GM12878 (cell line): ENCODE measurements around the gene SFXN1. TPM values are rescaled to one million over a fixed set of nuclear protein-coding genes. Genes with fewer than 3 reads are reported as not detected.

Experiments used
- ATAC-seq: fragments of 200-7000 bp; cut with Tn5 transposase; 3 replicates; pipeline ENCODE4 v1.9.1; 2020; ENCODE audit warnings: mild to moderate bottlenecking, moderate library complexity
- BruUV-seq: library from RNA; stranded (reverse); fragments of 400-500 nt; replicated peaks from 2 replicates; lab custom pipeline; 2021; lab: Mats Ljungman, UMichigan
- CTCF ChIA-PET: fragments of 300-600 bp; sonication (Branson Sonifier 250); formaldehyde crosslinking; extraction: SDS; loops from one replicate; lab custom pipeline; 2021; ENCODE audit warnings: inconsistent platforms; lab: Yijun Ruan, JAX
- POLR2A ChIA-PET: fragments of 350-600 bp; formaldehyde crosslinking; extraction: SDS; loops from one replicate; lab custom pipeline; 2021; ENCODE audit warnings: inconsistent platforms; lab: Charles Lee
- RAD21 ChIA-PET: fragments of 300-600 bp; sonication (Branson Sonifier 250); formaldehyde crosslinking; loops from one replicate; lab custom pipeline; 2023; ENCODE audit warnings: antibody characterized with exemption; ENCODE audit not compliant: unreplicated experiment; lab: Charles Lee
- SMC1A ChIA-PET: fragments of 300-600 bp; sonication (Branson Sonifier 250); formaldehyde crosslinking; loops from one replicate; lab custom pipeline; 2023; ENCODE audit not compliant: unreplicated experiment, uncharacterized antibody; lab: Charles Lee
- DNase-seq: peaks from one replicate; pipeline ENCODE4 v3.0.0-alpha.2; 2011; ENCODE audit warnings: low read depth, low spot score
- FAIRE-seq: peaks from 3 replicates; lab custom pipeline; 2011; peaks lifted over from hg19 to GRCh38; lab: Jason Lieb, UNC
- H2AFZ ChIP-seq: 2 replicates; pipeline ENCODE4 v1.6.0; 2011; ENCODE audit warnings: low read depth, low read length, control low read depth; ENCODE audit not compliant: control insufficient read depth
- H3K27ac ChIP-seq: 2 replicates; pipeline ENCODE4 v1.5.1; 2011; ENCODE audit warnings: control low read depth; ENCODE audit not compliant: control insufficient read depth, insufficient read depth
- H3K27me3 ChIP-seq, 2 experiments: replicated peaks in 1 of 2; 2 replicates each; pipeline versions ENCODE4 v1.6.0 to v1.6.1; 2011; ENCODE audit warnings: low read length in 1 of 2; ENCODE audit not compliant: control insufficient read depth in 2 of 2, insufficient read depth in 2 of 2
- H3K36me3 ChIP-seq, 2 experiments: 2 replicates each; pipeline ENCODE4 v1.5.1; 2011; ENCODE audit warnings: low read length in 1 of 2; ENCODE audit not compliant: control insufficient read depth in 2 of 2, insufficient read depth in 2 of 2
- H3K4me1 ChIP-seq: 2 replicates; pipeline ENCODE4 v1.6.1; 2011; ENCODE audit warnings: mild to moderate bottlenecking, low read length, moderate library complexity, mixed read lengths; ENCODE audit not compliant: control insufficient read depth, insufficient read depth
- H3K4me2 ChIP-seq: 2 replicates; pipeline ENCODE4 v1.6.0; 2011; ENCODE audit warnings: control low read depth; ENCODE audit not compliant: control insufficient read depth, insufficient read depth
- H3K4me3 ChIP-seq: fragments of 200-600 bp; sonication (generic); 2 replicates; pipeline ENCODE4 v1.5.1; 2016
- H3K79me2 ChIP-seq: 2 replicates; pipeline ENCODE4 v1.6.0; 2011; ENCODE audit warnings: low read length; ENCODE audit not compliant: control insufficient read depth, insufficient read depth
- H3K9ac ChIP-seq: 2 replicates; pipeline ENCODE4 v1.8.0; 2011; ENCODE audit warnings: low read length, control low read depth, mixed read lengths; ENCODE audit not compliant: control insufficient read depth, insufficient read depth
- H3K9me3 ChIP-seq: replicated peaks from 3 replicates; pipeline ENCODE4 v1.5.1; 2011; ENCODE audit warnings: mild to moderate bottlenecking, low read length; ENCODE audit not compliant: control insufficient read depth, insufficient read depth
- H4K20me1 ChIP-seq: 2 replicates; pipeline ENCODE4 v1.6.0; 2011; ENCODE audit not compliant: control insufficient read depth, insufficient read depth
- ASH2L ChIP-seq: fragments of 300-600, 200-600 bp; sonication (generic); IDR thresholded peaks from 2 replicates; pipeline ENCODE4 v1.6.1; 2017; ENCODE audit warnings: low read depth, mild to moderate bottlenecking, borderline replicate concordance
- FOXK2 ChIP-seq: fragments of 450-650 bp; IDR thresholded peaks from 2 replicates; pipeline ENCODE4 v1.6.1; 2017; ENCODE audit warnings: mild to moderate bottlenecking, moderate library complexity
- IRF4 ChIP-seq: IDR thresholded peaks from 2 replicates; pipeline ENCODE4 v1.6.1; 2011; ENCODE audit warnings: low read depth, low read length
- WGBS: methylation state at CpG from one replicate; pipeline ENCODE4 v1.1.6; 2016; ENCODE audit warnings: low lambda C conversion rate; ENCODE audit not compliant: insufficient replicate concordance, insufficient coverage; ENCODE audit errors: missing lambda C conversion rate; 5-methylcytosine and 5-hydroxymethylcytosine counted together
- in situ Hi-C: fragments of 300-500 bp; cut with MboI; formaldehyde crosslinking; loops from 9 replicates; pipeline ENCODE4 v1.14.3; 2018; ENCODE audit warnings: mixed read lengths
- intact Hi-C: fragments of 100-400 bp; cut with micrococcal nuclease; formaldehyde crosslinking; loops from one replicate; pipeline ENCODE4 v1.14.2; 2022; ENCODE audit not compliant: unreplicated experiment
- polyA plus RNA-seq, 11 experiments: library from polyadenylated mRNA; depleted of rRNA in 4 of 11; unstranded in 6 of 11; stranded (reverse) in 5 of 11; fragments of >200 nt; fragmentation: Nextera tagmentation in 4 of 11; fragmentation: Illumina TruSeq in 1 of 11; extraction: Ambion mirVana in 4 of 11; extraction: Trizol in 1 of 11; gene quantifications; 1 replicate in 1 of 11; 2 replicates in 10 of 11; pipeline versions ENCODE4 v1.2.1 to v1.2.3, GENCODE V29; 2011 to 2016; ENCODE audit warnings: inconsistent platforms in 2 of 11, missing spikeins in 2 of 11, low read depth in 1 of 11
- total RNA-seq, 4 experiments: library from RNA; depleted of rRNA in 3 of 4; stranded (reverse); fragments of >200 nt in 3 of 4; fragmentation: Illumina TruSeq in 1 of 4; extraction: Trizol in 1 of 4; gene quantifications; 2 replicates each; pipeline versions ENCODE4 v1.2.1 to v1.2.3, GENCODE V29; 2013 to 2021
- TF ChIP-seq, protein P1 (sequence below): fragments of 450-650 bp; IDR thresholded peaks from 2 replicates; pipeline ENCODE4 v1.6.1; 2016; ENCODE audit warnings: mild to moderate bottlenecking
- TF ChIP-seq, protein P2 (sequence below): fragments of 450-650 bp; IDR thresholded peaks from 2 replicates; pipeline ENCODE4 v1.6.1; 2018; ENCODE audit warnings: mild to moderate bottlenecking, low read depth, moderate library complexity; ENCODE audit not compliant: partially characterized antibody
- TF ChIP-seq, protein P3 (sequence below): IDR thresholded peaks from 2 replicates; pipeline ENCODE4 v1.6.1; 2012; ENCODE audit warnings: mild to moderate bottlenecking, low read depth, low read length
- TF ChIP-seq, protein P4 (sequence below), 3 experiments: IDR thresholded peaks in 2 of 3; conservative IDR thresholded peaks in 1 of 3; 2 replicates each; pipeline ENCODE4 v1.5.1; 2011; ENCODE audit warnings: low read depth in 3 of 3, low read length in 3 of 3, mild to moderate bottlenecking in 3 of 3, control low read depth in 2 of 3, moderate library complexity in 2 of 3, inconsistent platforms in 1 of 3, mixed read lengths in 1 of 3; ENCODE audit not compliant: control insufficient read depth in 2 of 3, insufficient read depth in 1 of 3; ENCODE audit errors: extremely low read depth in 1 of 3
- TF ChIP-seq, protein P5 (sequence below): fragments of 450-650 bp; IDR thresholded peaks from 2 replicates; pipeline ENCODE4 v1.6.1; 2017; ENCODE audit warnings: antibody characterized with exemption, mild to moderate bottlenecking, moderate library complexity
- TF ChIP-seq, protein P6 (sequence below): IDR thresholded peaks from 2 replicates; pipeline ENCODE4 v1.6.1; 2012; ENCODE audit warnings: low read depth, low read length, improper control_type of control experiment

SFXN1 gene
- total and polyA plus RNA-seq, 10 of the 15 experiments (the other 5 are each of a cell fraction or from before 2014, with no cell fraction given): 18.0 to 248 (median 103) TPM

DNA sequence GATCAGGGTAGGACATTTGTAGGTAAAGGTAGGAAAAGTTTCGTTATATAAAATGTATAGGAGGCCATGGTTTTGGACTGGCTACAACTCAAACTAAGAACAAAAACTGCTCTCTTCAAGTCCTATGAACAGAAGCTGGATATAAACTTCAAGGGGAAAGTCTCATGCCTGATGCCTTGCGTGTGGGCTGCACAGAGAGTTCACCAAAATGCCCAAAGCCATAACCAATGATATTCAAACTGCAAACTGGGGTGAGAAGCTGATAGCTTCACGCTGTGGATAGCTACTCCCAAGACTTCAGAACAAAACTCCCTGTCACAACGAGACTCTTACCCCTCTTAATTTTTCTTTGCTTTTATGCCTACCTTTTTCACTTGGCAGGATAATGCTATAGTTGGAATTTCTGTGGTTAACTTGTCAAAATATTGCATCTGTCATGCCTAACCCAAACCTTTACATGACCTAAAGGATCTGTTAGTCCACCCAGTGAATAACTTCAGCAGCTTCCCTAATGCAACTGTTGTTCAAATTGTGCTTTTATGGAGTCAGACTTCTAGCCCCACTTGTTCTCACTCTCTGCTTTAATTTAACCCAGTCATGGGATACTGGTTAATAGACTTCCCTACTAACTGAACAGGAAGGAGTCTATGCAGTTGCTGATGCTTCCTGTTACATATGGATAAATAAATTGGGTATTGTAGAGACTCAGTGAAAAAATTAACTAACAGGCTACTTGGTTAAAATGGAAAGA is 71.9 kb downstream of the SFXN1 start:
- Histone ChIP-seq H3K36me3 (no peaks in the 10 kb centered on the region), H3K4me1 (no peaks in the 10 kb centered on the region), H3K4me2 (no peak overlapping the region), H3K27me3 (no peaks in the 10 kb centered on the region; a peak in 3 of 4 replicates), H4K20me1 (no peaks in the 10 kb centered on the region), H3K9me3 (no peaks in the 10 kb centered on the region), H2AFZ (no peak overlapping the region), H3K4me3 (no peak overlapping the region), H3K9ac (no peak overlapping the region), H3K27ac (no peak overlapping the region), H3K79me2 (no peaks in the 10 kb centered on the region)
- BruUV-seq: no TSS peak
- ChIA-PET SMC1A (no interaction called here), RAD21 (no interaction called here), POLR2A (no interaction called here), CTCF (no interaction called here)
- WGBS: 8% methylated on average over 4 of the region's 4 CpGs
- intact Hi-C loops: no loop called here
- FAIRE-seq (no peak), DNase-seq (no peak), ATAC-seq (no peak)
- in situ Hi-C loops: no loop called here
- TF ChIP-seq, protein P1, sequence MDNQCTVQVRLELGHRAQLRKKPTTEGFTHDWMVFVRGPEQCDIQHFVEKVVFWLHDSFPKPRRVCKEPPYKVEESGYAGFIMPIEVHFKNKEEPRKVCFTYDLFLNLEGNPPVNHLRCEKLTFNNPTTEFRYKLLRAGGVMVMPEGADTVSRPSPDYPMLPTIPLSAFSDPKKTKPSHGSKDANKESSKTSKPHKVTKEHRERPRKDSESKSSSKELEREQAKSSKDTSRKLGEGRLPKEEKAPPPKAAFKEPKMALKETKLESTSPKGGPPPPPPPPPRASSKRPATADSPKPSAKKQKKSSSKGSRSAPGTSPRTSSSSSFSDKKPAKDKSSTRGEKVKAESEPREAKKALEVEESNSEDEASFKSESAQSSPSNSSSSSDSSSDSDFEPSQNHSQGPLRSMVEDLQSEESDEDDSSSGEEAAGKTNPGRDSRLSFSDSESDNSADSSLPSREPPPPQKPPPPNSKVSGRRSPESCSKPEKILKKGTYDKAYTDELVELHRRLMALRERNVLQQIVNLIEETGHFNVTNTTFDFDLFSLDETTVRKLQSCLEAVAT: no peak
- TF ChIP-seq, protein P2, sequence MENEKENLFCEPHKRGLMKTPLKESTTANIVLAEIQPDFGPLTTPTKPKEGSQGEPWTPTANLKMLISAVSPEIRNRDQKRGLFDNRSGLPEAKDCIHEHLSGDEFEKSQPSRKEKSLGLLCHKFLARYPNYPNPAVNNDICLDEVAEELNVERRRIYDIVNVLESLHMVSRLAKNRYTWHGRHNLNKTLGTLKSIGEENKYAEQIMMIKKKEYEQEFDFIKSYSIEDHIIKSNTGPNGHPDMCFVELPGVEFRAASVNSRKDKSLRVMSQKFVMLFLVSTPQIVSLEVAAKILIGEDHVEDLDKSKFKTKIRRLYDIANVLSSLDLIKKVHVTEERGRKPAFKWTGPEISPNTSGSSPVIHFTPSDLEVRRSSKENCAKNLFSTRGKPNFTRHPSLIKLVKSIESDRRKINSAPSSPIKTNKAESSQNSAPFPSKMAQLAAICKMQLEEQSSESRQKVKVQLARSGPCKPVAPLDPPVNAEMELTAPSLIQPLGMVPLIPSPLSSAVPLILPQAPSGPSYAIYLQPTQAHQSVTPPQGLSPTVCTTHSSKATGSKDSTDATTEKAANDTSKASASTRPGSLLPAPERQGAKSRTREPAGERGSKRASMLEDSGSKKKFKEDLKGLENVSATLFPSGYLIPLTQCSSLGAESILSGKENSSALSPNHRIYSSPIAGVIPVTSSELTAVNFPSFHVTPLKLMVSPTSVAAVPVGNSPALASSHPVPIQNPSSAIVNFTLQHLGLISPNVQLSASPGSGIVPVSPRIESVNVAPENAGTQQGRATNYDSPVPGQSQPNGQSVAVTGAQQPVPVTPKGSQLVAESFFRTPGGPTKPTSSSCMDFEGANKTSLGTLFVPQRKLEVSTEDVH: no peak
- TF ChIP-seq, protein P3, sequence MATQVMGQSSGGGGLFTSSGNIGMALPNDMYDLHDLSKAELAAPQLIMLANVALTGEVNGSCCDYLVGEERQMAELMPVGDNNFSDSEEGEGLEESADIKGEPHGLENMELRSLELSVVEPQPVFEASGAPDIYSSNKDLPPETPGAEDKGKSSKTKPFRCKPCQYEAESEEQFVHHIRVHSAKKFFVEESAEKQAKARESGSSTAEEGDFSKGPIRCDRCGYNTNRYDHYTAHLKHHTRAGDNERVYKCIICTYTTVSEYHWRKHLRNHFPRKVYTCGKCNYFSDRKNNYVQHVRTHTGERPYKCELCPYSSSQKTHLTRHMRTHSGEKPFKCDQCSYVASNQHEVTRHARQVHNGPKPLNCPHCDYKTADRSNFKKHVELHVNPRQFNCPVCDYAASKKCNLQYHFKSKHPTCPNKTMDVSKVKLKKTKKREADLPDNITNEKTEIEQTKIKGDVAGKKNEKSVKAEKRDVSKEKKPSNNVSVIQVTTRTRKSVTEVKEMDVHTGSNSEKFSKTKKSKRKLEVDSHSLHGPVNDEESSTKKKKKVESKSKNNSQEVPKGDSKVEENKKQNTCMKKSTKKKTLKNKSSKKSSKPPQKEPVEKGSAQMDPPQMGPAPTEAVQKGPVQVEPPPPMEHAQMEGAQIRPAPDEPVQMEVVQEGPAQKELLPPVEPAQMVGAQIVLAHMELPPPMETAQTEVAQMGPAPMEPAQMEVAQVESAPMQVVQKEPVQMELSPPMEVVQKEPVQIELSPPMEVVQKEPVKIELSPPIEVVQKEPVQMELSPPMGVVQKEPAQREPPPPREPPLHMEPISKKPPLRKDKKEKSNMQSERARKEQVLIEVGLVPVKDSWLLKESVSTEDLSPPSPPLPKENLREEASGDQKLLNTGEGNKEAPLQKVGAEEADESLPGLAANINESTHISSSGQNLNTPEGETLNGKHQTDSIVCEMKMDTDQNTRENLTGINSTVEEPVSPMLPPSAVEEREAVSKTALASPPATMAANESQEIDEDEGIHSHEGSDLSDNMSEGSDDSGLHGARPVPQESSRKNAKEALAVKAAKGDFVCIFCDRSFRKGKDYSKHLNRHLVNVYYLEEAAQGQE: no peak
- TF ChIP-seq, protein P4, sequence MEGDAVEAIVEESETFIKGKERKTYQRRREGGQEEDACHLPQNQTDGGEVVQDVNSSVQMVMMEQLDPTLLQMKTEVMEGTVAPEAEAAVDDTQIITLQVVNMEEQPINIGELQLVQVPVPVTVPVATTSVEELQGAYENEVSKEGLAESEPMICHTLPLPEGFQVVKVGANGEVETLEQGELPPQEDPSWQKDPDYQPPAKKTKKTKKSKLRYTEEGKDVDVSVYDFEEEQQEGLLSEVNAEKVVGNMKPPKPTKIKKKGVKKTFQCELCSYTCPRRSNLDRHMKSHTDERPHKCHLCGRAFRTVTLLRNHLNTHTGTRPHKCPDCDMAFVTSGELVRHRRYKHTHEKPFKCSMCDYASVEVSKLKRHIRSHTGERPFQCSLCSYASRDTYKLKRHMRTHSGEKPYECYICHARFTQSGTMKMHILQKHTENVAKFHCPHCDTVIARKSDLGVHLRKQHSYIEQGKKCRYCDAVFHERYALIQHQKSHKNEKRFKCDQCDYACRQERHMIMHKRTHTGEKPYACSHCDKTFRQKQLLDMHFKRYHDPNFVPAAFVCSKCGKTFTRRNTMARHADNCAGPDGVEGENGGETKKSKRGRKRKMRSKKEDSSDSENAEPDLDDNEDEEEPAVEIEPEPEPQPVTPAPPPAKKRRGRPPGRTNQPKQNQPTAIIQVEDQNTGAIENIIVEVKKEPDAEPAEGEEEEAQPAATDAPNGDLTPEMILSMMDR (IDR thresholded peaks at IDR 0.05 in 2 of 3, conservative IDR thresholded peaks at IDR 0.05 in 1 of 3; ENCODE audit: control insufficient read depth in 2 of 3, extremely low read depth in 1 of 3, insufficient read depth in 1 of 3, low read depth in 3 of 3, low read length in 3 of 3): no peak
- TF ChIP-seq IRF4 (no peak), FOXK2 (no peak), ASH2L (no peak)
- TF ChIP-seq, protein P5, sequence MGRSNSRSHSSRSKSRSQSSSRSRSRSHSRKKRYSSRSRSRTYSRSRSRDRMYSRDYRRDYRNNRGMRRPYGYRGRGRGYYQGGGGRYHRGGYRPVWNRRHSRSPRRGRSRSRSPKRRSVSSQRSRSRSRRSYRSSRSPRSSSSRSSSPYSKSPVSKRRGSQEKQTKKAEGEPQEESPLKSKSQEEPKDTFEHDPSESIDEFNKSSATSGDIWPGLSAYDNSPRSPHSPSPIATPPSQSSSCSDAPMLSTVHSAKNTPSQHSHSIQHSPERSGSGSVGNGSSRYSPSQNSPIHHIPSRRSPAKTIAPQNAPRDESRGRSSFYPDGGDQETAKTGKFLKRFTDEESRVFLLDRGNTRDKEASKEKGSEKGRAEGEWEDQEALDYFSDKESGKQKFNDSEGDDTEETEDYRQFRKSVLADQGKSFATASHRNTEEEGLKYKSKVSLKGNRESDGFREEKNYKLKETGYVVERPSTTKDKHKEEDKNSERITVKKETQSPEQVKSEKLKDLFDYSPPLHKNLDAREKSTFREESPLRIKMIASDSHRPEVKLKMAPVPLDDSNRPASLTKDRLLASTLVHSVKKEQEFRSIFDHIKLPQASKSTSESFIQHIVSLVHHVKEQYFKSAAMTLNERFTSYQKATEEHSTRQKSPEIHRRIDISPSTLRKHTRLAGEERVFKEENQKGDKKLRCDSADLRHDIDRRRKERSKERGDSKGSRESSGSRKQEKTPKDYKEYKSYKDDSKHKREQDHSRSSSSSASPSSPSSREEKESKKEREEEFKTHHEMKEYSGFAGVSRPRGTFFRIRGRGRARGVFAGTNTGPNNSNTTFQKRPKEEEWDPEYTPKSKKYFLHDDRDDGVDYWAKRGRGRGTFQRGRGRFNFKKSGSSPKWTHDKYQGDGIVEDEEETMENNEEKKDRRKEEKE: no peak
- TF ChIP-seq, protein P6, sequence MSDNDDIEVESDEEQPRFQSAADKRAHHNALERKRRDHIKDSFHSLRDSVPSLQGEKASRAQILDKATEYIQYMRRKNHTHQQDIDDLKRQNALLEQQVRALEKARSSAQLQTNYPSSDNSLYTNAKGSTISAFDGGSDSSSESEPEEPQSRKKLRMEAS: no peak
